ENCODE measurements around the gene ELOVL6.
"Not testable (repeated sequence)": the region's sequence is repeated elsewhere in the genome, so short reads cannot be mapped to it uniquely, and the experiment has no call there.

The ELOVL6 gene

GRCh38 chr4:110193822-110194761, 4.3 kb downstream of the ELOVL6 start:
- peak overlapping the region; percentile 71 for H3K27ac ChIP-seq
- DNase-seq (ENCODE audit: low spot score), result peak; percentile 91
- TF ChIP-seq CTCF (conservative IDR thresholded peaks at IDR 0.05; ENCODE audit: low read depth), result no peak
- ChIA-PET CTCF (no interaction called here), POLR2A (ENCODE audit: low non-redundant PET) (no interaction called here)

DNA sequence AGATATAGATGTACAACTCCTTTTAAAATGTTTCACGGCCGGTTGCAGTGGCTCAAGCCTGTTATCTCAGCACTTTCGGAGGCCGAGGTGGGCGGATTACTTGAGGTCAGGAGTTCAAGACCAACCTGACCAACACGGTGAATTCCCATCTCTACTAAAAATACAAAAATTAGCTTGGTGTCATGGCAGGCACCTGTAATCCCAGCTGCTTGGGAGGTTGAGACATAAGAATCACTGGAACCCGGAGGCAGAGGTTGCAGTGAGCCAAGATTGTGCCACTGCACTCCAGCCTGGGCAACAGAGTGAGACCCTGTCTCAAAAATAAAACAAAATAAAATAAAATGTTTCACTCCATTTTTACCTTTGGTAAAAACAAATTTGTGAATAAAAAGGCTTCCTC, 5.1 kb downstream of the ELOVL6 start:
- POLR2A ChIA-PET (ENCODE audit: low non-redundant PET); DNase-seq (ENCODE audit: low spot score); CTCF ChIA-PET: not testable (repeated sequence)
- H3K27ac ChIP-seq, result peak overlapping the region; percentile 71

- CTCF ChIA-PET, result no interaction called here
- no peak for TF ChIP-seq CTCF (conservative IDR thresholded peaks at IDR 0.05; ENCODE audit: low read depth)
- DNase-seq (ENCODE audit: low spot score), result no peak
- peak overlapping the region; percentile 65 for H3K27ac ChIP-seq
- POLR2A ChIA-PET (ENCODE audit: low non-redundant PET), result no interaction called here
Observed at GRCh38 chr4:110190249-110190648, 8.2 kb downstream of the ELOVL6 start.

DNA sequence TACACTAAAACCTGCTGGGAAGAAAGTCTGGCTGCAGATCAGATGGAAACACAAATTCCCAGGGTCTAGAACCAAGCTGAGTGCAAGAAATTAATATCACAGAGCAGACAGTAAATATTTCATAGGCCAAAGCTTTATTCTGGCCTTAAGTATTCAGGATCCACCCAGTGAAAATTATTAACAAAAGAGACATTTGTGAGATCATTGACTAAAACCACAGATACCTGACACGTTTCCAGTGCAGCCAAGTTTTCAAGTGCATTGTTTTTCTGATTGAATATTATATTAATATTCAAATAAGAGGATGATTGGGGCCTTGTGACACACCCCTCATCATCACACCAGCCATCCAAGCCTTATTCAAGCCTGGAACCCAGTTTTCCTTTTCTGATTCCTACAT, 10.3 kb downstream of the ELOVL6 start:
- H3K27ac ChIP-seq, result no peak overlapping the region
- ChIA-PET POLR2A (ENCODE audit: low non-redundant PET) (no interaction called here), CTCF (no interaction called here)
- no peak for DNase-seq (ENCODE audit: low spot score)
- TF ChIP-seq CTCF (conservative IDR thresholded peaks at IDR 0.05; ENCODE audit: low read depth), result no peak

GRCh38 chr4:110184791-110185155, 13.6 kb downstream of the ELOVL6 start:
- CTCF ChIA-PET, result no interaction called here
- no peak for TF ChIP-seq CTCF (conservative IDR thresholded peaks at IDR 0.05; ENCODE audit: low read depth)
- POLR2A ChIA-PET (ENCODE audit: low non-redundant PET), result no interaction called here
- no peak overlapping the region for H3K27ac ChIP-seq
- no peak for DNase-seq (ENCODE audit: low spot score)

DNA sequence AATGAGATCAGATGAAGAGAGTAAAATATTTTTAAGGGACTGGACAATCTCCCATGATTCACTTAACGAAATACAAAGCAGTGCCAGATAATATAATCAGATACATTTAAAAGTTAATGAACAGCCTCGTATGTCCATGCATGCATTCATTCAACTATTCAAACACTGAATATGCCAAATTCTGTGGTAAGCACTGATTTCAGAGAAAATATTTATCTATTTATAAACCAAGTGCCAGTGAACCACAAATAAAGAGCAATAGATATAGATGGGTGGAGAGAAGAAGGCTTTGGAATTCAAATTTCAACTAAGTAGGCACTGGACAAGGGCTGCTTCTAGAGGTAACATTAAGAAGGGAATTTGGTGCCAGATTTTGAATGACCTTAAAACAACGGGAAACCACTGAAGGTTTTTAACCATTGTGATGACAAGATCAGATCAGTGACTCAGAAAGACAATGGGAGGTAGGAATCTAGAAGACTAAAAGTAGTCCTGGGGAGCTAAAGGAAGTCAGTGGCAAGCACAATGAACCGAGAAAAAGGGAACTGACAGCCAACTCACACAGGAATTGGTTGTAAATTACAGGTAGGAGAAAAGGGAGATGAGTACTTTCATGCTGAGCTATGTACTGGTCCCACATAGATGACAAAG, 14.2 kb downstream of the ELOVL6 start:
- CTCF ChIA-PET, result no interaction called here
- H3K27ac ChIP-seq, result no peak overlapping the region

More for the DNA sequence above, 14.2 kb downstream of the ELOVL6 start:
- POLR2A ChIA-PET (ENCODE audit: low non-redundant PET), result no interaction called here
- TF ChIP-seq CTCF (conservative IDR thresholded peaks at IDR 0.05; ENCODE audit: low read depth), result no peak
- DNase-seq (ENCODE audit: low spot score), result no peak

Data from RWPE1 (cell line).